ENCODE measurements around the gene FARP1.

DNA sequence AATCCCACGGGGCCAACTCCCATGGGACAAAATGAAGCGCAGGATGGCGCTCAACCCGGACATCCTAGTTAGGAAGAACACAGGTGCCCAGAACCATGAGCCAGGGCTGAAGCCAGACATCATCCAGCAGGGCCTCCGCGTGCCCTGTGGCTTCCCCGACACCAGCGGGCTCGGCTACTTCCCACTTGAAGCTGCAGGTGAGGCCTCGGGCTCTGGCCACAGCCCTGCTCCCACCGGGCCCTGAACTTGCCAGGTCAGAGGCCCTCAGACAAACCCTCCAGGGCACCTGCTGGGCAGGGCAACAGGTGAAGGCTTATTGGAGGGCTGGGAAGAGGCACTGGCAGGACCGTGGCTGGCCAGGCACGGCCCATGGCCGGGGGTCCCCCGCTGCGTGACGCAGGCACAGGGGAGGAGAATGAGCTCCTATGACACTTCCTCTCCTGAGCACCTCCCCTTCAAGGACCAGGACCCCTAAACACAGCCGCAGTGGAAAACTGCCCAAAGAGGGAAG, 316.3 kb downstream of the FARP1 start:
- TF ChIP-seq POLR2AphosphoS2 (conservative IDR thresholded peaks at IDR 0.05; ENCODE audit: low read length) = no peak
- TF ChIP-seq, protein P1, sequence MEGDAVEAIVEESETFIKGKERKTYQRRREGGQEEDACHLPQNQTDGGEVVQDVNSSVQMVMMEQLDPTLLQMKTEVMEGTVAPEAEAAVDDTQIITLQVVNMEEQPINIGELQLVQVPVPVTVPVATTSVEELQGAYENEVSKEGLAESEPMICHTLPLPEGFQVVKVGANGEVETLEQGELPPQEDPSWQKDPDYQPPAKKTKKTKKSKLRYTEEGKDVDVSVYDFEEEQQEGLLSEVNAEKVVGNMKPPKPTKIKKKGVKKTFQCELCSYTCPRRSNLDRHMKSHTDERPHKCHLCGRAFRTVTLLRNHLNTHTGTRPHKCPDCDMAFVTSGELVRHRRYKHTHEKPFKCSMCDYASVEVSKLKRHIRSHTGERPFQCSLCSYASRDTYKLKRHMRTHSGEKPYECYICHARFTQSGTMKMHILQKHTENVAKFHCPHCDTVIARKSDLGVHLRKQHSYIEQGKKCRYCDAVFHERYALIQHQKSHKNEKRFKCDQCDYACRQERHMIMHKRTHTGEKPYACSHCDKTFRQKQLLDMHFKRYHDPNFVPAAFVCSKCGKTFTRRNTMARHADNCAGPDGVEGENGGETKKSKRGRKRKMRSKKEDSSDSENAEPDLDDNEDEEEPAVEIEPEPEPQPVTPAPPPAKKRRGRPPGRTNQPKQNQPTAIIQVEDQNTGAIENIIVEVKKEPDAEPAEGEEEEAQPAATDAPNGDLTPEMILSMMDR (IDR thresholded peaks at IDR 0.05) = no peak
- TF ChIP-seq, protein P2, sequence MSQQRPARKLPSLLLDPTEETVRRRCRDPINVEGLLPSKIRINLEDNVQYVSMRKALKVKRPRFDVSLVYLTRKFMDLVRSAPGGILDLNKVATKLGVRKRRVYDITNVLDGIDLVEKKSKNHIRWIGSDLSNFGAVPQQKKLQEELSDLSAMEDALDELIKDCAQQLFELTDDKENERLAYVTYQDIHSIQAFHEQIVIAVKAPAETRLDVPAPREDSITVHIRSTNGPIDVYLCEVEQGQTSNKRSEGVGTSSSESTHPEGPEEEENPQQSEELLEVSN (IDR thresholded peaks at IDR 0.05; ENCODE audit: borderline replicate concordance, low read depth) = no peak
- TF ChIP-seq SMC3 (IDR thresholded peaks at IDR 0.05) = no peak
- no peak for TF ChIP-seq JUNB (IDR thresholded peaks at IDR 0.05)

Data from A549 (cell line).